Hypothalamus (tissue), 51 donors: ENCODE measurements around the gene C14orf132.
A peak's percentile ranks its signal among the peaks of the same experiment; 100 is the strongest.

ENCODE experiments used
- DNase-seq, 51 donors: peaks; one replicate each; lab custom pipeline; 2025; lab: John Stamatoyannopoulos, UW

Gene C14orf132

GRCh38 chr14:96039633-96040311 lies 610 bp downstream of the C14orf132 start:
- DNase-seq: peak in 38 of 51 donors; percentile 6 to 68 (median 48)

GRCh38 chr14:96040828-96041371 lies 1.7 kb downstream of the C14orf132 start:
- DNase-seq: no peak

GRCh38 chr14:96042248-96042930 lies 3.2 kb downstream of the C14orf132 start:
- no peak for DNase-seq

- DNase-seq: no peak
Measured at GRCh38 chr14:96046630-96047029, 7.5 kb downstream of the C14orf132 start.

GRCh38 chr14:96047101-96047500 lies 7.9 kb downstream of the C14orf132 start:
- no peak for DNase-seq

GRCh38 chr14:96049932-96050331 lies 10.8 kb downstream of the C14orf132 start:
- DNase-seq: peak in 1 of 51 donors; percentile 54

- peak in 1 of 51 donors; percentile 46 for DNase-seq
Measured at GRCh38 chr14:96050482-96050881, 11.3 kb downstream of the C14orf132 start.

GRCh38 chr14:96051231-96051630 lies 12.1 kb downstream of the C14orf132 start:
- no peak for DNase-seq

- no peak for DNase-seq
Measured at GRCh38 chr14:96051642-96052540, 12.7 kb downstream of the C14orf132 start.

- DNase-seq: no peak
Measured at GRCh38 chr14:96052541-96053247, 13.5 kb downstream of the C14orf132 start.

GRCh38 chr14:96053248-96053599 lies 14.1 kb downstream of the C14orf132 start:
- no peak for DNase-seq

GRCh38 chr14:96053600-96054381 lies 14.6 kb downstream of the C14orf132 start:
- DNase-seq: peak in 38 of 51 donors; percentile 23 to 86 (median 61)

GRCh38 chr14:96054661-96055060 lies 15.5 kb downstream of the C14orf132 start:
- DNase-seq: no peak

- DNase-seq: no peak
Measured at GRCh38 chr14:96055065-96055752, 16.0 kb downstream of the C14orf132 start.

GRCh38 chr14:96055753-96056508 lies 16.8 kb downstream of the C14orf132 start:
- peak in 35 of 51 donors; percentile 15 to 79 (median 49) for DNase-seq

- DNase-seq: no peak
Measured at GRCh38 chr14:96056509-96057422, 17.6 kb downstream of the C14orf132 start.

- DNase-seq: no peak
Measured at GRCh38 chr14:96057738-96058137, 18.6 kb downstream of the C14orf132 start.
